GM18907 (cell line): ENCODE data around the gene SMG5.
A peak's percentile ranks its signal among the peaks of the same experiment; 100 is the strongest.
"Not testable (repeated sequence)": the region's sequence is repeated elsewhere in the genome, so short reads cannot be mapped to it uniquely, and the experiment has no call there.

Experiments
- ATAC-seq: cut with Tn5 transposase; IDR thresholded peaks from one replicate; pipeline ENCODE4 v1.9.1; 2021; ENCODE audit warnings: mild to moderate bottlenecking, moderate library complexity; ENCODE audit not compliant: unreplicated experiment

Gene SMG5

DNA sequence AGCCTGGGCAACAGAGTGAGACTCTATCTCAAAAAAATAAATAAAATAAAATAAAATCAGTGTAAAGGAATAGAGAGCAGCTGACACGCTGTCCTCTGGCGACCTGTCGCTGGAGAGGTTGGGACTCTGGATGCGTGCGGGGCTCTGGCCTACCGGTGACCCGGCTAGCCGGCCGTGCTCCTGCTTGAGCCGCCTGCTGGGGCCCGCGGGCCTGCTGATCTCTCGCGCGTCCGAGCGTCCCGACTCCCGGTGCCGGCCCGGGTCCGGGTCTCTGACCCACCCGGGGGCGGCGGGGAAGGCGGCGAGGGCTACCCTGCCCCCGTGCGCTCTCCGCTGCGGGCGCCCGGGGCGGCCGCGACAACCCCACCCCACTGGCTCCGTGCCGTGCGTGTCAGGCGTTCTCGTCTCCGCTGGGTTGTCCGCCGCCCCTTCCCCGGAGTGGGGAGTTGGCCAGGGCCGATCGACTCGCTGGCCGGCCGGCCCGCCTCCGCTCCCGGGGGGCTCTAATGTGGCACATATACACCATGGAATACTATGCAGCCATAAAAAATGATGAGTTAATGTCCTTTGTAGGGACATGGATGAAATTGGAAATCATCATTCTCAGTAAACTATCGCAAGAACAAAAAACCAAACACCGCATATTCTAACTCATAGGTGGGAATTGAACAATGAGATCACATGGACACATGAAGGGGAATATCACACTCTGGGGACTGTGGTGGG, 66.1 kb downstream of the SMG5 start:
- not testable (repeated sequence) for ATAC-seq

DNA sequence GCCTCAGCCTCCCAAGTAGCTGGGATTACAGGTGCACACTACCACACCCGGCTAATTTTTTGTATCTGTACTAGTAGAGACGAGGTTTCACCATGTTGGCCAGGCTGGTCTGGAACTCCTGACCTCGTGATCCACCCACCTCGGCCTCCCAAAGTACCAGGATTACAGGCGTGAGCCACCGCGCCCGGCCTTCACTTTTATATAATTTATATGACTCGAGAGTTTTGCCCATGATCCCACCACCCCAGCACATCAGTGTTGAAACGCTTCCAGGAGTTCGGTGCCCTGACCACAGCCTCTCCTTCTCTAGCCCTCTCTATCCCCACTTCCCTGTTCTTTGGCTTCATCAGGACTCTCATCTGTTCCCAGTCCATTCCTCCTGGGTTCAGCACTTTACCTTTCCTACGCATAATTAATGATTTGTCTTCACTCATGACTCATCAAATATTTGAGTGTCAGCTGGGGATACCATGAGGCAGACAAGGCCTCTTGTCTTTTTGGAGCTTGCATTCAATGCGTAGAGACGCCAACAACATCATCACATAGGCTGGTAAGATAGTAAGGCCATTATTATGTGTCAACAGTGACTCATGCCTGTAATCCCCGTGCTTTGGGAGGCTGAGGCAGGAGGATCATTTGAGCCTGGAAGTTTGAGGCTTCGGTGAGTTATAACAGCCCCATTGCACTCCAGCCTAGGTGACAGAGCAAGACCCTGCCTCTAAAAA, 68.4 kb downstream of the SMG5 start:
- no peak for ATAC-seq

DNA sequence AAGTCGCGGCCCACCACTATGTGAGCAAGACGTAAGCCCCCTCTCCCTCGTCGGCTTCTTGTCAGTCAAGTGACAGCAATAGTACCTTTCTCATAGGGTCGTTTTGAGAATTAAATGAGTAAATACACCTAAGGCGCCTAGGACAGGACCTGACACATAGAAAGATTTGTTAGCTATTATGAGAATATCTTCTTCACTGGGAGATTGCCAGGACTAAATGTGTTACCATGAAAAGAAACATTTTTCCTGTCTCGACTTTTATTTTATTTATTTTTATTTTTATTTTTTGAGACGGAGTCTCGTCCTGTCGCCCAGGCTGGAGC, 69.0 kb downstream of the SMG5 start:
- no peak for ATAC-seq

DNA sequence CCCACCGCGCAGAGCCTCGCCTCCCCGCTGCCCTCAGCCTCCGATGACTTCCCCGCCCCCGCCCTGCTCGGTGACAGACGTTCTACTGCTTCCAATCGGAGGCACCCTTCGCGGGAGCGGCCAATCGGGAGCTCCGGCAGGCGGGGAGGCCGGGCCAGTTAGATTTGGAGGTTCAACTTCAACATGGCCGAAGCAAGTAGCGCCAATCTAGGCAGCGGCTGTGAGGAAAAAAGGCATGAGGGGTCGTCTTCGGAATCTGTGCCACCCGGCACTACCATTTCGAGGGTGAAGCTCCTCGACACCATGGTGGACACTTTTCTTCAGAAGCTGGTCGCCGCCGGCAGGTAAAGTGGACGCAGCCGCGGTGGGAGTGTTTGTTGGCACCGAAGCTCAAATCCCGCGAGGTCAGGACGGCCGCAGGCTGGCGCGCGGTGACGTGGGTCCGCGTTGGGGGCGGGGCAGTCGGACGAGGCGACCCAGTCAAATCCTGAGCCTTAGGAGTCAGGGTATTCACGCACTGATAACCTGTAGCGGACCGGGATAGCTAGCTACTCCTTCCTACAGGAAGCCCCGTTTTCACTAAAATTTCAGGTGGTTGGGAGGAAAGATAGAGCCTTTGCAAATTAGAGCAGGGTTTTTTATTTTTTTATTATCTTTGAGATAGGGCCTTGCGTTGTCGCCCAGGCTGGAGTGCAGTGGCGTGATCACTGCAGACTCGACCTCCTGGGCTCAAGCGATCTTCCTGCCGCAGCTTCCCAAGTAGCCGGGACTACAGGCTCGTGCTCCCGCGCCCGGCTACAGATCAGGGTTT, 69.6 kb downstream of the SMG5 start, which contains the start of gene PMF1:
Gene PMF1 (plus strand): TSS at position 175 of the 811 bp plus-strand sequence. CDS start 9 bp downstream, at position 184.
- peak; percentile 84 for ATAC-seq

- no peak for ATAC-seq
These were observed 70.5 kb downstream of the SMG5 start for GRCh38 chr1:156212130-156212529.

DNA sequence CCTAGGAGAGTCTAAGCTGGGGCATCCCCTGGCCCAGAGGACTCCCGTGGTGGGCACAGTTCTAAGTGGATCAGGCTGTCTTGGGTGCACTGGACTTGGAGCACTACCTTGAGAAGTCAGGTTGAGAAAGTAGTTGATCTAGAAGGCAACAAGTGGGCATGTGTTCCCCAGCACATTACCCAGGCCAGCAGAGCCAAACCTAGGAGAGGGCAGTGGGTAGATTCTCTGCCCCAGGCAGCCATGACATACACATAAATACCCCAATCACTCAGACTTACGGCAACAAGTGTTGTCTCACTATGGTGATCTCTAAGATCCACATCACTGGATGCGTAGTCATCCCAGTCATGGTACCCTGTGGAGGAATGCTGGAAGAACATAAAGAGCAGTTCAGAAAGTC, 71.4 kb downstream of the SMG5 start:
- ATAC-seq: no peak

DNA sequence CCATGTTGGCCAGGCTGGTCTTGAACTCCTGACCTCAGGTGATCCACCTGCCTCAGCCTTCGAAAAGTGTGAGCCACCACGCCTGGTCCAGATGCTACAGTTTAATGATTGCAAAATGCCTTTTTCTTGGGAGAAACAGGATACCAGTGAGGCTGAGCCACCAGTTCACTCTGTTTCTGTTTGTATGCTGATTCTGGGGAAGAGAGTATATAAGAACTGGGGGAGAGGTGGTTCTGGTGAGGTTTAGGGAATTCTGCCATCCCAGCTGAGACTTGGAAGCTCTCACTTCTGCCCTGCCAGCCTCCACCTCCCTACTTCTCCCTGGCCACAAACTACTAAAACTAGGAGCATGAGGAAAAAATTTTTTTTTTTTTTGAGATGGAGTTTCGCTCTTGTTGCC, 77.9 kb downstream of the SMG5 start:
- ATAC-seq: no peak

GRCh38 chr1:156203331-156203730, 79.3 kb downstream of the SMG5 start:
- no peak for ATAC-seq

GRCh38 chr1:156200044-156200443, 82.6 kb downstream of the SMG5 start:
- ATAC-seq: no peak
